GM12878 (cell line): ENCODE data around the gene PDS5A. TPM values are rescaled to one million over a fixed set of nuclear protein-coding genes. Genes with fewer than 3 reads are reported as not detected.

ENCODE experiments used
- polyA plus RNA-seq, 11 experiments: library from polyadenylated mRNA; depleted of rRNA in 4 of 11; unstranded in 6 of 11; stranded (reverse) in 5 of 11; fragments of >200 nt; fragmentation: Nextera tagmentation in 4 of 11; fragmentation: Illumina TruSeq in 1 of 11; extraction: Ambion mirVana in 4 of 11; extraction: Trizol in 1 of 11; gene quantifications; 1 replicate in 1 of 11; 2 replicates in 10 of 11; pipeline versions ENCODE4 v1.2.1 to v1.2.3, GENCODE V29; 2011 to 2016; ENCODE audit warnings: inconsistent platforms in 2 of 11, missing spikeins in 2 of 11, low read depth in 1 of 11
- small RNA-seq: library from RNA; depleted of rRNA; stranded (forward); fragments of <200 nt; gene quantifications from one replicate; pipeline ENCODE3, GENCODE V24; 2014
- total RNA-seq, 4 experiments: library from RNA; depleted of rRNA in 3 of 4; stranded (reverse); fragments of >200 nt in 3 of 4; fragmentation: Illumina TruSeq in 1 of 4; extraction: Trizol in 1 of 4; gene quantifications; 2 replicates each; pipeline versions ENCODE4 v1.2.1 to v1.2.3, GENCODE V29; 2013 to 2021

Gene PDS5A
- total and polyA plus RNA-seq, 10 of the 15 experiments (the other 5 are each of a cell fraction or from before 2014, with no cell fraction given), result 13.7 to 69.7 (median 52.3) TPM

Small RNAs within 50 kb of the gene (small RNA-seq; reads per million reads assigned to genes)
- not detected for gene RNA5SP159

Other genes starting within 250 kb of the PDS5A start
- gene N4BP2, start 78.9 kb upstream of the PDS5A start, total RNA-seq (2014; rRNA removed), result 9.0 and 11.0 TPM in 2 replicates
- 16.1 and 16.6 TPM in 2 replicates for gene N4BP2, start 78.9 kb upstream of the PDS5A start, total RNA-seq (2014; rRNA removed; fragmentation: Illumina TruSeq; extraction: Trizol)
- gene N4BP2, start 78.9 kb upstream of the PDS5A start, total RNA-seq (2021), result 10.6 and 10.9 TPM in 2 replicates
- gene N4BP2, start 78.9 kb upstream of the PDS5A start, polyA plus RNA-seq (2011; rRNA removed), result 7.9 and 14.8 TPM in 2 replicates
- gene N4BP2, start 78.9 kb upstream of the PDS5A start, polyA plus RNA-seq (2014; fragmentation: Illumina TruSeq; extraction: Trizol), result 11.3 and 12.6 TPM in 2 replicates
- gene N4BP2, start 78.9 kb upstream of the PDS5A start, polyA plus RNA-seq (2014; fragmentation: Nextera tagmentation; extraction: Ambion mirVana), result 1 to 10 TPM; 2.3 to 3.6 TPM
- 4.2 and 5.8 TPM in 2 replicates for gene N4BP2, start 78.9 kb upstream of the PDS5A start, polyA plus RNA-seq (2014; rRNA removed)
- gene N4BP2, start 78.9 kb upstream of the PDS5A start, polyA plus RNA-seq (2016; fragmentation: Nextera tagmentation; extraction: Ambion mirVana), result 10 to 100 TPM; 15.0 to 18.7 TPM
- gene RHOH, start 219.1 kb upstream of the PDS5A start, total RNA-seq (2014; rRNA removed), result 47.2 and 49.3 TPM in 2 replicates
- gene RHOH, start 219.1 kb upstream of the PDS5A start, total RNA-seq (2014; rRNA removed; fragmentation: Illumina TruSeq; extraction: Trizol), result 46.5 and 48.1 TPM in 2 replicates
- 64.5 and 65.7 TPM in 2 replicates for gene RHOH, start 219.1 kb upstream of the PDS5A start, total RNA-seq (2021)
- 120 and 128 TPM in 2 replicates for gene RHOH, start 219.1 kb upstream of the PDS5A start, polyA plus RNA-seq (2011; rRNA removed)
- 51.9 and 67.1 TPM in 2 replicates for gene RHOH, start 219.1 kb upstream of the PDS5A start, polyA plus RNA-seq (2014; fragmentation: Illumina TruSeq; extraction: Trizol)
- gene RHOH, start 219.1 kb upstream of the PDS5A start, polyA plus RNA-seq (2014; fragmentation: Nextera tagmentation; extraction: Ambion mirVana), result 10 to 100 TPM; 48.9 to 78.4 TPM
- 48.4 and 49.5 TPM in 2 replicates for gene RHOH, start 219.1 kb upstream of the PDS5A start, polyA plus RNA-seq (2014; rRNA removed)
- 10 to 100 TPM; 63.8 to 64.4 TPM for gene RHOH, start 219.1 kb upstream of the PDS5A start, polyA plus RNA-seq (2016; fragmentation: Nextera tagmentation; extraction: Ambion mirVana)